Peyer's patch (tissue), 4 donors: ENCODE results near the gene CCDC57.

Source experiments
- POLR2A ChIP-seq, 2 donors: fragments of 450-650 bp; IDR thresholded peaks; one replicate each; pipeline ENCODE4 v1.5.1; 2017; ENCODE audit warnings: antibody characterized with exemption in 2 of 2, mild to moderate bottlenecking in 2 of 2, moderate library complexity in 2 of 2
- TF ChIP-seq, protein P1 (sequence below), 6 experiments: fragments of 450-650 bp in 4 of 6; fragments of 200-600 bp in 2 of 6; sonication (generic) in 1 of 6; IDR thresholded peaks; one replicate each; pipeline ENCODE4 v1.5.1; 2017 to 2019; ENCODE audit warnings: antibody characterized with exemption in 6 of 6, mild to moderate bottlenecking in 3 of 6, moderate library complexity in 1 of 6

DNA sequence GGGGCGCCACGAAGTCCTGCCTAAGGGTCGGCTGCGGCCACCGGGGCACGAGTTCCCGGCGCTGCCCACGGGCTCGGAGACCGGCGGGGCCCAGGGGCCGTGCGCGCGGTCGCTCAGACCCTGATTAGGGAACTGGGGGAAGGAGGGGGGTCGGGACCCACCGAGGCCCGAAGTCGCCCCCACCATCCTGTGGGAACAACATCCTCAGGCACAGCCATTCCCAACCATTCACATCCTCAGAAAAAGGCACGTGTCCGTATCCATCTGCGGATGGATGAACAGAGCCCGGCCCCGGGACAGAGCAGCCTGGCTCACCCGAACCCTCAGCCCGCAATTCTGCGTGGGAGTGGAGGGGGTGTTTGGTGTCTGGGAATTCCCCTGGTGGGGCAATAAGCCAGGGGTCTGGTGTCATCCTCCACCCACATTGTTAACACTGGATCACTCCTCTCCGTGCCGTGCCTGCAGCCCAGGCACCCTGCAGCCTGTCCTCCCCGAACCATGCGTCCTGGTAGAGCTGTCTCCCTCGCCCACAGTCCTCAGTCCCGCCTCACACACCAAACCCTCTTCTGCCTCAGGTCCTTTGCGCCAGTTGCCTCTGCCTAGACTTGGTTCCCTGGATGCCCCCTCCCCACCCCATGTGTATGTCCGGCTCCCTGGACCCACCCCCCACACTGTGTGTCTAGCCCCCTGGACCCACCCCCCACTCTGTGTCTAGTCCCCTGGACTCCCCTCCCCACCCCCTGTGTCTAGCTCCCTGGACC lies 789 bp upstream of the CCDC57 start:
- TF ChIP-seq, protein P1, sequence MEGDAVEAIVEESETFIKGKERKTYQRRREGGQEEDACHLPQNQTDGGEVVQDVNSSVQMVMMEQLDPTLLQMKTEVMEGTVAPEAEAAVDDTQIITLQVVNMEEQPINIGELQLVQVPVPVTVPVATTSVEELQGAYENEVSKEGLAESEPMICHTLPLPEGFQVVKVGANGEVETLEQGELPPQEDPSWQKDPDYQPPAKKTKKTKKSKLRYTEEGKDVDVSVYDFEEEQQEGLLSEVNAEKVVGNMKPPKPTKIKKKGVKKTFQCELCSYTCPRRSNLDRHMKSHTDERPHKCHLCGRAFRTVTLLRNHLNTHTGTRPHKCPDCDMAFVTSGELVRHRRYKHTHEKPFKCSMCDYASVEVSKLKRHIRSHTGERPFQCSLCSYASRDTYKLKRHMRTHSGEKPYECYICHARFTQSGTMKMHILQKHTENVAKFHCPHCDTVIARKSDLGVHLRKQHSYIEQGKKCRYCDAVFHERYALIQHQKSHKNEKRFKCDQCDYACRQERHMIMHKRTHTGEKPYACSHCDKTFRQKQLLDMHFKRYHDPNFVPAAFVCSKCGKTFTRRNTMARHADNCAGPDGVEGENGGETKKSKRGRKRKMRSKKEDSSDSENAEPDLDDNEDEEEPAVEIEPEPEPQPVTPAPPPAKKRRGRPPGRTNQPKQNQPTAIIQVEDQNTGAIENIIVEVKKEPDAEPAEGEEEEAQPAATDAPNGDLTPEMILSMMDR (IDR thresholded peaks at IDR 0.05): no peak
- no peak for TF ChIP-seq POLR2A (IDR thresholded peaks at IDR 0.05)
